ENCODE results near the gene PPM1D. TPM values are rescaled to one million over a fixed set of nuclear protein-coding genes. Genes with fewer than 3 reads are reported as not detected.
"Not testable (repeated sequence)": the region's sequence is repeated elsewhere in the genome, so short reads cannot be mapped to it uniquely, and the experiment has no call there.

Gene PPM1D
- total RNA-seq, 1 donor from 2014 or later: 21.2 TPM

- Mint-ChIP-seq H3K4me3 (ENCODE audit: low read depth) (no peak overlapping the region), H3K4me1 (ENCODE audit: low read depth) (peaks cover 14% of the 10 kb centered on the region), H3K9me3 (ENCODE audit: low read depth) (no peaks in the 10 kb centered on the region), H3K36me3 (ENCODE audit: insufficient read depth) (peaks cover 1% of the 10 kb centered on the region), H3K27me3 (no peaks in the 10 kb centered on the region), H3K27ac (no peak overlapping the region)
- no peak for TF ChIP-seq CTCF (IDR thresholded peaks at IDR 0.05; ENCODE audit: unreplicated experiment)
- DNase-seq (ENCODE audit: low spot score, unreplicated experiment): no peak
Measured at GRCh38 chr17:60606036-60606435, 6.0 kb downstream of the PPM1D start.

- Mint-ChIP-seq H3K27ac (no peak overlapping the region), H3K27me3 (no peaks in the 10 kb centered on the region), H3K4me1 (ENCODE audit: low read depth) (no peaks in the 10 kb centered on the region), H3K9me3 (ENCODE audit: low read depth) (no peaks in the 10 kb centered on the region), H3K4me3 (ENCODE audit: low read depth) (no peak overlapping the region), H3K36me3 (ENCODE audit: insufficient read depth) (peaks cover 6% of the 10 kb centered on the region)
- no peak for DNase-seq (ENCODE audit: low spot score, unreplicated experiment)
- TF ChIP-seq CTCF (IDR thresholded peaks at IDR 0.05; ENCODE audit: unreplicated experiment): no peak
Measured at GRCh38 chr17:60610473-60610872, 10.5 kb downstream of the PPM1D start.

- H3K9me3 Mint-ChIP-seq (ENCODE audit: low read depth); H3K27ac Mint-ChIP-seq; H3K4me1 Mint-ChIP-seq (ENCODE audit: low read depth): not testable (repeated sequence)
Measured at GRCh38 chr17:60611321-60611720, 11.3 kb downstream of the PPM1D start.

GRCh38 chr17:60613325-60613724 is 13.3 kb downstream of the PPM1D start:
- peaks cover 4% of the 10 kb centered on the region for H3K36me3 Mint-ChIP-seq (ENCODE audit: insufficient read depth)
- no peak for TF ChIP-seq CTCF (IDR thresholded peaks at IDR 0.05; ENCODE audit: unreplicated experiment)
- DNase-seq (ENCODE audit: low spot score, unreplicated experiment): no peak

More at GRCh38 chr17:60611321-60611720, 11.3 kb downstream of the PPM1D start:
- DNase-seq (ENCODE audit: low spot score, unreplicated experiment); H3K4me3 Mint-ChIP-seq (ENCODE audit: low read depth); H3K36me3 Mint-ChIP-seq (ENCODE audit: insufficient read depth); H3K27me3 Mint-ChIP-seq: not testable (repeated sequence)

GRCh38 chr17:60613796-60614195 is 13.8 kb downstream of the PPM1D start:
- H3K36me3 Mint-ChIP-seq (ENCODE audit: insufficient read depth); H3K27me3 Mint-ChIP-seq; H3K27ac Mint-ChIP-seq; H3K4me3 Mint-ChIP-seq (ENCODE audit: low read depth); H3K4me1 Mint-ChIP-seq (ENCODE audit: low read depth); H3K9me3 Mint-ChIP-seq (ENCODE audit: low read depth); DNase-seq (ENCODE audit: low spot score, unreplicated experiment): not testable (repeated sequence)

More at GRCh38 chr17:60613325-60613724, 13.3 kb downstream of the PPM1D start:
- H3K27ac Mint-ChIP-seq: no peak overlapping the region
- no peaks in the 10 kb centered on the region for H3K4me1 Mint-ChIP-seq (ENCODE audit: low read depth)
- H3K27me3 Mint-ChIP-seq: no peaks in the 10 kb centered on the region
- H3K4me3 Mint-ChIP-seq (ENCODE audit: low read depth): no peak overlapping the region
- H3K9me3 Mint-ChIP-seq (ENCODE audit: low read depth): no peaks in the 10 kb centered on the region

- H3K36me3 Mint-ChIP-seq (ENCODE audit: insufficient read depth); H3K27me3 Mint-ChIP-seq; DNase-seq (ENCODE audit: low spot score, unreplicated experiment); H3K4me1 Mint-ChIP-seq (ENCODE audit: low read depth); H3K9me3 Mint-ChIP-seq (ENCODE audit: low read depth); H3K4me3 Mint-ChIP-seq (ENCODE audit: low read depth); H3K27ac Mint-ChIP-seq: not testable (repeated sequence)
Measured at GRCh38 chr17:60614247-60614646, 14.3 kb downstream of the PPM1D start.

GRCh38 chr17:60615108-60615507 is 15.1 kb downstream of the PPM1D start:
- no peak for TF ChIP-seq CTCF (IDR thresholded peaks at IDR 0.05; ENCODE audit: unreplicated experiment)
- H3K4me3 Mint-ChIP-seq (ENCODE audit: low read depth): no peak overlapping the region
- no peaks in the 10 kb centered on the region for H3K9me3 Mint-ChIP-seq (ENCODE audit: low read depth)
- peaks cover 6% of the 10 kb centered on the region for H3K36me3 Mint-ChIP-seq (ENCODE audit: insufficient read depth)
- H3K27ac Mint-ChIP-seq: no peak overlapping the region
- no peaks in the 10 kb centered on the region for H3K27me3 Mint-ChIP-seq
- DNase-seq (ENCODE audit: low spot score, unreplicated experiment): no peak
- peaks cover 1% of the 10 kb centered on the region for H3K4me1 Mint-ChIP-seq (ENCODE audit: low read depth)

Measured in progenitor cell of endocrine pancreas (in vitro differentiated cells).